GOT3 (cell line): ENCODE measurements around the gene POLH.
A peak's percentile ranks its signal among the peaks of the same experiment; 100 is the strongest.

Experiments used
- DNase-seq: peaks from one replicate; lab custom pipeline; 2025; ENCODE audit warnings: mixed read lengths; lab: John Stamatoyannopoulos, UW

POLH gene

GRCh38 chr6:43606019-43606418, 30.0 kb downstream of the POLH start:
- no peak for DNase-seq

GRCh38 chr6:43608310-43608763, 32.4 kb downstream of the POLH start:
- no peak for DNase-seq

DNA sequence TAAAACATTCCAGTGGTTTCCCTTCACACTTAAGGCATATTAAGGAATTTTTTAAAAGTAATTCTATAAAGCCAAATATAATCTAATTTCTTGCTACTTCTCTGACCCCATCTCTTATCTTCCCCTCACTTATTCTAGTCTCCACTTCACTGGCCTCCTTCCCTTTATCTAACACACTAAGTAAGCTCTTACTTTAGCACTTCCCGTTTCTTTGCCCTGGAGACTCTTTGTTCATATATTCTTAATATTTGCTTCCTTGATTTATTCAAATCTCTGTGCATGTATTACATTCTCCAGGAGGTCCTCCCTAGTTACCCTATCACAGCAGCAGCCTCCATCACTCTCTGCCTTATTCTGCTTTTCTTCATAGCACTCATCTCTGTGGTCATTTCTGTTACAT, 32.8 kb downstream of the POLH start:
- DNase-seq, result no peak

GRCh38 chr6:43609402-43609801, 33.4 kb downstream of the POLH start:
- DNase-seq, result no peak

DNA sequence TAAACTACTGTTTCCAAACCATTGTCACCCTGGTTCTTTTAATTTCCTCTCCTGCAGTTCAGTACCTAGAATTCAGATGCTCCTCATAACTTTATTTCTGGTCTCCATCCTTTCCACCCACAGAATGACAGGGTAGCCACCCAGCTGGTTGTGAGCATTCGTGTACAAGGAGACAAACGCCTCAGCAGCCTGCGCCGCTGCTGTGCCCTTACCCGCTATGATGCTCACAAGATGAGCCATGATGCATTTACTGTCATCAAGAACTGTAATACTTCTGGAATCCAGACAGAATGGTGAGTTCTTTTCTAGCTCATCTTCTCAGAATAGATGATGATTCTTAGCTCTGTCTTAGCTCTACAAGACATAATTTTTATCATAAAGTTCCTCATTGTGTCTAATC, 34.4 kb downstream of the POLH start:
- no peak for DNase-seq

DNA sequence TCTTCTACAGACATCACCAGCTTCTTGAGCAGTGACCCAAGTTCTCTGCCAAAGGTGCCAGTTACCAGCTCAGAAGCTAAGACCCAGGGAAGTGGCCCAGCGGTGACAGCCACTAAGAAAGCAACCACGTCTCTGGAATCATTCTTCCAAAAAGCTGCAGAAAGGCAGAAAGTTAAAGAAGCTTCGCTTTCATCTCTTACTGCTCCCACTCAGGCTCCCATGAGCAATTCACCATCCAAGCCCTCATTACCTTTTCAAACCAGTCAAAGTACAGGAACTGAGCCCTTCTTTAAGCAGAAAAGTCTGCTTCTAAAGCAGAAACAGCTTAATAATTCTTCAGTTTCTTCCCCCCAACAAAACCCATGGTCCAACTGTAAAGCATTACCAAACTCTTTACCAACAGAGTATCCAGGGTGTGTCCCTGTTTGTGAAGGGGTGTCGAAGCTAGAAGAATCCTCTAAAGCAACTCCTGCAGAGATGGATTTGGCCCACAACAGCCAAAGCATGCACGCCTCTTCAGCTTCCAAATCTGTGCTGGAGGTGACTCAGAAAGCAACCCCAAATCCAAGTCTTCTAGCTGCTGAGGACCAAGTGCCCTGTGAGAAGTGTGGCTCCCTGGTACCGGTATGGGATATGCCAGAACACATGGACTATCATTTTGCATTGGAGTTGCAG, 37.9 kb downstream of the POLH start:
- no peak for DNase-seq

- no peak for DNase-seq
Observed at GRCh38 chr6:43614396-43614730, 38.4 kb downstream of the POLH start.

GRCh38 chr6:43616725-43617472, 40.9 kb downstream of the POLH start:
- no peak for DNase-seq

GRCh38 chr6:43621078-43621835, 45.3 kb downstream of the POLH start:
- no peak for DNase-seq

- no peak for DNase-seq
Observed at GRCh38 chr6:43621836-43622180, 45.8 kb downstream of the POLH start.

- no peak for DNase-seq
Observed at GRCh38 chr6:43622541-43622940, 46.6 kb downstream of the POLH start.

DNA sequence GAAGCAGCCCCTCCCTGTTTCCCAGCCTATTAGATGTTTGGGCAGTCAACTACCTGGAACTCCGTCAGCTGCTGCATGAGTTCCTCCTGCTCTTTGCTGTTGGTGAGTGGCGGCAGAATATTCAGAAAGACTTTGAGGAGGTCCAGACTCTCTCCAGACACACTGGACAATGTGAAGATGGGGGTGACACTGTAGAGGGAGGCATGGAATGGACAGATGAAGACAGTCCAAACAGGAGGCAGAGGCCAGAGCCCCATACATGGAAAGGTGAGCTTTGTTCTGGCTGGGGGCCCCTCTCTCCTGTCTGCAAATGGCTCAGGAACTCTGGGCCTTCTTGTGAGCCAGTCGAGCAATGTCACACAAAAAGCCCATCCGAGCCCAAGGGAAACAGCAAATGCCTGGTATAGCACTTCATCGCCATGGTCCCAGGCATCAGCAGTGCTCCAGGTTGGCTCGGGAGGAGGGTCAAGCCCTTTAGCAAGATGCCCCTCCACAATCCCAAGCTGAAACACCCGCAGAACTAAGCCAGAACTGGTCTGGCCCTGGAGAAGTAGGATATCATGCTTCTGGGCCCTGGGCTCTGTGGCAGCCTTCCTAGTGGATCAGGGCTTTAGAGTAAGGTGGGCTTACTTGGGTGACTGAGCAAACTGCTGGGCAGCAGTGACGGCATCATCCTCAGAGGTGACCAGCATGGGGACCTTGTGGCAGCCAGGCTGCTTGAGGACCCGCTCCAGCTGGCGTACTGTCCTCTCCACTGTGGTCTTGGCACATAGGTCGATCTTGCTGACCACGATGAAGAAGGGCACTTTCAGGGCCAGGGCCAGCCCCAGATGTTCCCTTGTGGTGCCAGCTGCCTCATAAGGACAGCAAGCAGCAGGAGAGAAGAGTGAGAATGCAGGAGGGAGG, 48.1 kb downstream of the POLH start:
- DNase-seq, result no peak

- DNase-seq, result no peak
Observed at GRCh38 chr6:43624786-43625288, 48.9 kb downstream of the POLH start.

GRCh38 chr6:43625393-43625992, 49.5 kb downstream of the POLH start:
- DNase-seq, result no peak

GRCh38 chr6:43627008-43627825, 51.2 kb downstream of the POLH start:
- DNase-seq, result peak; percentile 52

DNA sequence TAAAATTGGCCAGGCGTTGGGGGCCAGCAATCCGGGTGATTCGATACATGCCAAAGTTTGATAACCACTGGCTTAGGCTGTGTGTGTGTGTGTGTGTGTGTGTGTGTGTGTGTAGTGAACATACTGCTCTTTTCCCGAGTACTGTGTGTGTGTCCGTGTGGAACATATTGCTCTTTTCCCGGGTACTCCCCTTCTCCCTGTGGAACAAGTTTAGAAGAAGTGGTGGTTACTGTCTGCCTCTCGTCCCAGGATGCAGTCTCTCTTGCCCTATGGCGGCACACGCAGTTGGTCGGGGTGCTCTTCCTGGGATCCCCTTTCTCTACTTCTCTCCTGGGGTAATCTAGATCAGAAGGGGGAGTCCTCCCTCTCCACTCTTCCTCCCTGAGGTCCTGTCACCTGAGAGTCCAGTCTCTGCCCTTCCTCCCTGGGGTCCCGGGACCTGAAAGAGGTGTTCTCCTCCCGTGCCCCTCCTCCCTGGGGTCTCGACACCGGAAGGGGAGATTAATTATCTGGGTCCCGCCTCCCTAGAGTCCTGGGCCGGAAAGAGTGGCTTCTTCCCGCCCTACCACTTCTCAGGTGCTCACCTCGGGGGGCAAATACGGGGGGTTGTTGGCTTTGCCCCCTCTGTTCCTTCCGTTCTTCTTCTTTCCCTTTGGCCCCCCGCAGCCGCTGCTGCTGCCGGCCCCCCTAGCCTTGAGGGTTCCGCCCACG, 52.6 kb downstream of the POLH start:
- no peak for DNase-seq

GRCh38 chr6:43629104-43629504, 53.1 kb downstream of the POLH start, which contains the start of gene GTPBP2:
Gene GTPBP2 (minus strand): TSS chr6:43629264. CDS start chr6:43629162, 102 bp downstream.
- DNase-seq, result peak; percentile 87

- DNase-seq, result peak; percentile 83
Observed at GRCh38 chr6:43629505-43630300, 53.7 kb downstream of the POLH start.
